HG03521 (cell line): ENCODE data around the gene FANCB.

Experiments used
- ATAC-seq: cut with Tn5 transposase; IDR thresholded peaks from one replicate; pipeline ENCODE4 v1.9.1; 2021; ENCODE audit warnings: mild to moderate bottlenecking, moderate library complexity; ENCODE audit not compliant: unreplicated experiment

FANCB gene

GRCh38 chrX:14872851-14873675, at the start of gene FANCB, which contains the start of gene MOSPD2:
FANCB (minus strand) TSS chrX:14873069; CDS start chrX:14865510, 7,559 bp downstream.
MOSPD2 (plus strand) TSS chrX:14873421; CDS start chrX:14873529, 108 bp downstream.
- ATAC-seq = peak; percentile 94

GRCh38 chrX:14922437-14922836, 49.6 kb upstream of the FANCB start:
- no peak for ATAC-seq

GRCh38 chrX:14920196-14920595, 47.3 kb upstream of the FANCB start:
- ATAC-seq = no peak

GRCh38 chrX:14919407-14919806, 46.5 kb upstream of the FANCB start:
- no peak for ATAC-seq

- no peak for ATAC-seq
Measured at GRCh38 chrX:14916017-14916674, 43.3 kb upstream of the FANCB start.

- ATAC-seq = no peak
Measured at GRCh38 chrX:14915596-14915995, 42.7 kb upstream of the FANCB start.

- ATAC-seq = no peak
Measured at GRCh38 chrX:14913241-14913640, 40.4 kb upstream of the FANCB start.

GRCh38 chrX:14903891-14904290, 31.0 kb upstream of the FANCB start:
- ATAC-seq = no peak

GRCh38 chrX:14902537-14902936, 29.7 kb upstream of the FANCB start:
- ATAC-seq = no peak

GRCh38 chrX:14899607-14900006, 26.7 kb upstream of the FANCB start:
- ATAC-seq = no peak

- no peak for ATAC-seq
Measured at GRCh38 chrX:14897042-14897441, 24.2 kb upstream of the FANCB start.

GRCh38 chrX:14896273-14896672, 23.4 kb upstream of the FANCB start:
- ATAC-seq = no peak

GRCh38 chrX:14886252-14886651, 13.4 kb upstream of the FANCB start:
- ATAC-seq = no peak

GRCh38 chrX:14884714-14885113, 11.8 kb upstream of the FANCB start:
- ATAC-seq = no peak

- no peak for ATAC-seq
Measured at GRCh38 chrX:14883826-14884225, 11.0 kb upstream of the FANCB start.

- no peak for ATAC-seq
Measured at GRCh38 chrX:14875624-14876023, 2.8 kb upstream of the FANCB start.

- no peak for ATAC-seq
Measured at GRCh38 chrX:14873676-14874049, 794 bp upstream of the FANCB start.

GRCh38 chrX:14872355-14872754, 514 bp downstream of the FANCB start:
- no peak for ATAC-seq

GRCh38 chrX:14871767-14872166, 1.1 kb downstream of the FANCB start:
- no peak for ATAC-seq

- no peak for ATAC-seq
Measured at GRCh38 chrX:14865201-14865600, 7.7 kb downstream of the FANCB start.

GRCh38 chrX:14864631-14865030, 8.2 kb downstream of the FANCB start:
- ATAC-seq = no peak

- no peak for ATAC-seq
Measured at GRCh38 chrX:14851526-14851925, 21.3 kb downstream of the FANCB start.
